Nephron (organoid): ENCODE results near the gene PPM1J.

ENCODE experiments used
- H3K27ac Mint-ChIP-seq, 3 experiments: 2 replicates each; pipeline ENCODE4 v1.8.0; 2020; ENCODE audit warnings: mixed read lengths in 3 of 3, mild to moderate bottlenecking in 2 of 3, moderate library complexity in 1 of 3
- H3K27me3 Mint-ChIP-seq: 2 replicates; pipeline ENCODE4 v1.8.0; 2021; ENCODE audit warnings: low read depth, mild to moderate bottlenecking, moderate library complexity, mixed read lengths
- H3K36me3 Mint-ChIP-seq: 2 replicates; pipeline ENCODE4 v1.8.0; 2020; ENCODE audit warnings: low read depth, mixed read lengths
- H3K4me1 Mint-ChIP-seq: 2 replicates; pipeline ENCODE4 v1.8.0; 2020; ENCODE audit warnings: mixed read lengths
- H3K4me3 Mint-ChIP-seq, 3 experiments: 2 replicates each; pipeline ENCODE4 v1.8.0; 2020; ENCODE audit warnings: mild to moderate bottlenecking in 3 of 3, mixed read lengths in 3 of 3, moderate library complexity in 2 of 3
- H3K9me3 Mint-ChIP-seq: 2 replicates; pipeline ENCODE4 v1.8.0; 2020; ENCODE audit warnings: mixed read lengths
- CTCF ChIP-seq, 3 experiments: fragments of 200-600 bp; sonication (generic); IDR thresholded peaks; one replicate each; pipeline ENCODE4 v1.5.0; 2021; ENCODE audit warnings: antibody characterized with exemption in 3 of 3; ENCODE audit not compliant: unreplicated experiment in 3 of 3

The PPM1J gene

GRCh38 chr1:112748396-112748795 is 33.3 kb upstream of the PPM1J start:
- TF ChIP-seq CTCF (IDR thresholded peaks at IDR 0.05; ENCODE audit: unreplicated experiment in 3 of 3), result no peak
- Mint-ChIP-seq H3K36me3 (no peaks in the 10 kb centered on the region), H3K9me3 (peaks cover 6% of the 10 kb centered on the region), H3K27ac (no peak overlapping the region), H3K4me1 (peaks cover 4% of the 10 kb centered on the region), H3K27me3 (peaks cover 31% of the 10 kb centered on the region), H3K4me3 (no peak overlapping the region)

GRCh38 chr1:112744009-112744578 is 29.0 kb upstream of the PPM1J start:
- Mint-ChIP-seq H3K27ac (no peak overlapping the region), H3K4me1 (peaks cover 4% of the 10 kb centered on the region), H3K9me3 (peaks cover 18% of the 10 kb centered on the region), H3K4me3 (peak overlapping the region in 2 of 3 experiments; percentile 19 to 41), H3K36me3 (no peaks in the 10 kb centered on the region), H3K27me3 (peaks cover 53% of the 10 kb centered on the region)
- TF ChIP-seq CTCF (IDR thresholded peaks at IDR 0.05; ENCODE audit: unreplicated experiment in 3 of 3), result peak; percentile 15 to 33 (median 30)

GRCh38 chr1:112743174-112744008 is 28.3 kb upstream of the PPM1J start:
- H3K9me3 Mint-ChIP-seq, result peaks cover 17% of the 10 kb centered on the region
- peaks cover 53% of the 10 kb centered on the region for H3K27me3 Mint-ChIP-seq
- H3K4me3 Mint-ChIP-seq, result peak overlapping the region in 1 of 3 experiments; percentile 47
- peaks cover 4% of the 10 kb centered on the region for H3K4me1 Mint-ChIP-seq
- H3K36me3 Mint-ChIP-seq, result no peaks in the 10 kb centered on the region
- no peak for TF ChIP-seq CTCF (IDR thresholded peaks at IDR 0.05; ENCODE audit: unreplicated experiment in 3 of 3)
- no peak overlapping the region for H3K27ac Mint-ChIP-seq

GRCh38 chr1:112737573-112737972 is 22.4 kb upstream of the PPM1J start:
- TF ChIP-seq CTCF (IDR thresholded peaks at IDR 0.05; ENCODE audit: unreplicated experiment in 3 of 3), result no peak
- no peaks in the 10 kb centered on the region for H3K4me1 Mint-ChIP-seq
- peaks cover 10% of the 10 kb centered on the region for H3K9me3 Mint-ChIP-seq
- H3K27ac Mint-ChIP-seq, result no peak overlapping the region
- H3K27me3 Mint-ChIP-seq, result peaks cover 20% of the 10 kb centered on the region
- H3K4me3 Mint-ChIP-seq, result no peak overlapping the region
- H3K36me3 Mint-ChIP-seq, result no peaks in the 10 kb centered on the region

- TF ChIP-seq CTCF (IDR thresholded peaks at IDR 0.05; ENCODE audit: unreplicated experiment in 3 of 3), result no peak
- Mint-ChIP-seq H3K27ac (no peak overlapping the region), H3K27me3 (peaks cover 6% of the 10 kb centered on the region), H3K4me1 (no peaks in the 10 kb centered on the region), H3K36me3 (no peaks in the 10 kb centered on the region), H3K9me3 (peaks cover 4% of the 10 kb centered on the region), H3K4me3 (no peak overlapping the region)
Observed at GRCh38 chr1:112735752-112736151, 20.6 kb upstream of the PPM1J start.
